Stromal cell of bone marrow (primary cell): ENCODE data around the gene TPT1.

Source experiments
- DNase-seq: peaks from one replicate; pipeline ENCODE4 v3.0.0-alpha.2; 2012; ENCODE audit warnings: low read depth

TPT1 gene

GRCh38 chr13:45333977-45334922, 6.7 kb downstream of the TPT1 start:
- no peak for DNase-seq

- no peak for DNase-seq
These were observed 7.6 kb downstream of the TPT1 start for GRCh38 chr13:45333251-45333976.

- no peak for DNase-seq
These were observed 8.2 kb downstream of the TPT1 start for GRCh38 chr13:45332831-45333219.

GRCh38 chr13:45332036-45332830, 8.8 kb downstream of the TPT1 start:
- DNase-seq, result peak; percentile 85

- DNase-seq, result no peak
These were observed 9.3 kb downstream of the TPT1 start for GRCh38 chr13:45331692-45332035.

- DNase-seq, result no peak
These were observed 9.8 kb downstream of the TPT1 start for GRCh38 chr13:45331123-45331619.

- no peak for DNase-seq
These were observed 12.3 kb downstream of the TPT1 start for GRCh38 chr13:45328661-45329111.

- DNase-seq, result no peak
These were observed 13.6 kb downstream of the TPT1 start for GRCh38 chr13:45327253-45327955.

GRCh38 chr13:45325806-45326205, 15.2 kb downstream of the TPT1 start:
- peak; percentile 93 for DNase-seq

GRCh38 chr13:45320876-45321629, 19.9 kb downstream of the TPT1 start:
- DNase-seq, result no peak

- DNase-seq, result no peak
These were observed 24.0 kb downstream of the TPT1 start for GRCh38 chr13:45316996-45317395.

- DNase-seq, result no peak
These were observed 24.6 kb downstream of the TPT1 start for GRCh38 chr13:45316338-45316737.

- DNase-seq, result no peak
These were observed 25.3 kb downstream of the TPT1 start for GRCh38 chr13:45315520-45316167.

- no peak for DNase-seq
These were observed 26.2 kb downstream of the TPT1 start for GRCh38 chr13:45314822-45315221.

- no peak for DNase-seq
These were observed 30.4 kb downstream of the TPT1 start for GRCh38 chr13:45310341-45311131.

- no peak for DNase-seq
These were observed 34.0 kb downstream of the TPT1 start for GRCh38 chr13:45306966-45307365.

- no peak for DNase-seq
These were observed 35.9 kb downstream of the TPT1 start for GRCh38 chr13:45305079-45305478.

- no peak for DNase-seq
These were observed 37.1 kb downstream of the TPT1 start for GRCh38 chr13:45303866-45304265.

GRCh38 chr13:45303026-45303425, 38.0 kb downstream of the TPT1 start:
- no peak for DNase-seq
